Activated T-cell treated with anti-CD3 and anti-CD28 coated beads, Interleukin-2, amount 50 U/mL, for 48 hours (primary cell): Measurements from ENCODE around the gene TIMP2.
A peak's percentile ranks its signal among the peaks of the same experiment; 100 is the strongest.
"Not testable (repeated sequence)": the region's sequence is repeated elsewhere in the genome, so short reads cannot be mapped to it uniquely, and the experiment has no call there.

Source experiments
- DNase-seq, 2 experiments: peaks; one replicate each; pipeline ENCODE4 v3.0.0-alpha.2; 2020

The TIMP2 gene

GRCh38 chr17:78903101-78903779 lies 21.9 kb downstream of the TIMP2 start, which contains the start of gene CEP295NL:
TSS of gene CEP295NL (minus strand) at chr17:78903201. CDS start at chr17:78901828, 1,373 bp downstream.
- peak; percentile 52 to 54 for DNase-seq

DNA sequence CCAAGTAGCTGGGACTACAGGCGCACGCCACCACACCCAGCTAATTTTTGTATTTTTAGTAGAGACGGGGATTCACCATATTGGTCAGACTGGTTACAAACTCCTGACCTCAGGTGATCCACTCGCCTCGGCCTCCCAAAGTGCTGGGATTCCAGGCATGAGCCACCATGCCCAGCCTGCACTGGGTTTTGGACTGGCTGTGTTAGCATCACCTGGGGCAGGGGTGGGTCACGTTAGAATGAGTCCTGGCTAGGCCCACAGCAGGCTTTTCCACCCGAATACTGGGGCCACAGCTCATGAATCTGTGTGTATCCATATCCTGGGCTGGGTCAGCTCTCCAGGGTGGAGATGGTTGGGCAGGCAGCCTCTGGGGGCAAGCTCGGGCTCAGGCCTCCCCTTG lies 23.0 kb downstream of the TIMP2 start:
- DNase-seq: not testable (repeated sequence)

GRCh38 chr17:78901806-78902205 lies 23.4 kb downstream of the TIMP2 start:
- no peak for DNase-seq

DNA sequence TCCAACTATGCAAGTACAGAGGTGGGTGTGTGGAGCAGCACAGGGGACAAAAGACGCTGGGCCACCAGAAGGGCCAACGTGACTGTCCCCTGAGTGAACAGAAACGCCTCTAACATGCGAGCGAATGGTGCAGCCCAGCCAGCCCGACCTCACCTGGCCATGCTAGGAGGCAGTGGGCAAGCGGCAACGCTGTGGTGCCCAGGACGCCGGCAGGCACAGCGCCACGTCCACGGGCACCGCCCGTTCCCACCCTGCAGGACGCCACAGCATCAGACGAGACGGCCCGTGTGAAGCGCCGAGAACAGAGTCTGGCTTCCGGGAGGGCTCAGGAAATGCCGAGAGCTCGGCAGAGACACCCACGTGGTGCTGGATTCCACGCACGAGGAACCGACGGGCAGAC lies 24.4 kb downstream of the TIMP2 start:
- DNase-seq: no peak

- DNase-seq: no peak
Measured at GRCh38 chr17:78899361-78900260, 25.6 kb downstream of the TIMP2 start.

DNA sequence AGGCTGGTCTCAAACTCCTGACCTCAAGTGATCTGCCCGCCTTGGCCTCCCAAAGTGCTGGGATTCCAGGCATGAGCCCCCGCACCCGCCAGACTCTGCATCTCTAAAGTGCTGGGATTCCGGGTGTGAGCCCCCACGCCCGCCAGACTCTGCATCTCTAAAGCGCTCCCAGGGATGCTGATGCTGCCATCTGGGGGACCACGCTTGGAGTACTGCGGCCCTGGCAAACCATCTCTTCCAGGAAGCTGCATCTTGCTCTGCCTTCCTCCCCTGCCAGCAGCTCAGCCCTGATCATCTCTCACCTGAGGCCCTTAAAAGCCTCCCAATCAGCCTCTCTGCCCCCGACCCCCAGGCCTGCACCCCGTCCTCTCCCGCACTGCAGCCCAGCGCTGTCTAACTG lies 26.2 kb downstream of the TIMP2 start:
- DNase-seq: no peak

DNA sequence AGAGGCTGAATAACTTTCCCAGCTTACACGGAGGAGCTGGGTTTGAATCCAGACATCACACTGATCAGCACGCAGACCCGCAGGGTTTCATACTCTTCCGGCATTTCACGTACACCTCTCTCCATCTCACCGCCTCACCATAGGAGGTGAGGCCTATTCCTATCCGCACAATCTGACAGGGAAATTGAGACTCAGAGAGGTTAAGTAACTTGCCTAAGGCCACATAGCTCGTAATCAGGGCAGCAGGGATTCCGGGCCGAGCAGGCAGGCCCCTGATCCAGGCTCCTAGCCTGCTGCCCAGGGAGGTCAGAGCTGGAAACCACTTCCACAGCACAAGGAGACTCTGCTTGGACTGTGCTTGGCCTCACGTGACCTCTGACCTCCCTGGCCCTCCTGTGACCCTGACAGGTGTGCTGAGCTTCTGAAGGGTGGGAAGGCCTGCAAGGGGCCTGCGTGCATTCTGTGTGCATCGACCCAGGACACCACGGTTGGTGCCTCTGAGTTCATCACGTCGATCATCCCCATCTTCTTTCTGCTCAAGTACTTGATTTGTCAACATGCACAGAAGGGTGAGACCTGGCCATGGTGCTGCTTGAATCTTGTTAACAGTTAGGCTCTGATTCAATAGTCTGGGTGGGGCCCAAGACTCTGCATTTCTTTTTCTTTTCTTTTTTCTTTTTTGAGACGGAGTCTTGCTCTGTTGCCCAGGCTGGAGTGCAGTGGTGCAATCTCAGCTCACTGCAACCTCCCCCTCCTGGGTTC lies 26.9 kb downstream of the TIMP2 start:
- DNase-seq: no peak

DNA sequence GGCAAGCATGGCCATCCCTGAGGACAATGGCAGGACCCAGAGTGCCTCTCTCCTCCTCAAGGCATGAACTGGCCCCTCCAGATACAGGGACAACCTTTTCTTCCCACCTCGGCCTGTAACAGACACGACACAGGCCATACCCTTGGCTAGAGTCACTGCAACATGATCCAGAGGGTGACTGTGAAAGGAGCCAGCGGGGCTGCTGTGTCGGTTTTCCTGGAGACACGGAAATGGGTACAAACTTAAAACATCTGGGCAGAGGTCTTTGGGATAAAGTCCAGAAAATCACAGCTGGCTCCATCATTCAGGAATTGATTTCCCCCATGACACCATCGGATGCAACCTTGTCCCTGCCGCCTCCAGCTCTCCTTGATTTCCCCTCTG lies 27.5 kb downstream of the TIMP2 start:
- no peak for DNase-seq

- DNase-seq: no peak
Measured at GRCh38 chr17:78896834-78897663, 28.1 kb downstream of the TIMP2 start.

- DNase-seq: no peak
Measured at GRCh38 chr17:78896091-78896833, 28.9 kb downstream of the TIMP2 start.

GRCh38 chr17:78895322-78895721 lies 29.9 kb downstream of the TIMP2 start:
- no peak for DNase-seq

- DNase-seq: no peak
Measured at GRCh38 chr17:78893684-78894083, 31.5 kb downstream of the TIMP2 start.

GRCh38 chr17:78892936-78893379 lies 32.2 kb downstream of the TIMP2 start:
- no peak for DNase-seq

- no peak for DNase-seq
Measured at GRCh38 chr17:78892520-78892919, 32.7 kb downstream of the TIMP2 start.

DNA sequence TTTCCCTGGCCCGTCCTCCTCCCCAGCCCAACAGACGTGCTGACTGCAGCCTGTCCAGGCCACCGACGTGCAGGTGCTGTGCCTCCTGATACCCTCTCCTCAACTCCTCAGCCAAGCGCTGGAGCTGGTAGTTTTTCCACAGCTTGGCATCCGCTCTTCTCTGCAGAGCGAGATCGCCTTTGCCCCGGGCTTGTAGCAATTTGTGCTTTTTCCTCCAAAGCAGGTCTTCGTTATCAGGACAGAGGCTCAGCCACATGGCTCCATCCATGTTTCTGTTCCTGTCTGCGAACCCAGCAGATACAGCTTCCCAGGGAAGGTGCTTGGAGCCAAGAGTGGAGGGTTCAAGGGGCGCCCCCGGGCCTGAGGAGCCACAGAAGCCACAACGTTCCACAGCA lies 33.1 kb downstream of the TIMP2 start:
- no peak for DNase-seq

- DNase-seq: no peak
Measured at GRCh38 chr17:78891406-78892061, 33.7 kb downstream of the TIMP2 start.

DNA sequence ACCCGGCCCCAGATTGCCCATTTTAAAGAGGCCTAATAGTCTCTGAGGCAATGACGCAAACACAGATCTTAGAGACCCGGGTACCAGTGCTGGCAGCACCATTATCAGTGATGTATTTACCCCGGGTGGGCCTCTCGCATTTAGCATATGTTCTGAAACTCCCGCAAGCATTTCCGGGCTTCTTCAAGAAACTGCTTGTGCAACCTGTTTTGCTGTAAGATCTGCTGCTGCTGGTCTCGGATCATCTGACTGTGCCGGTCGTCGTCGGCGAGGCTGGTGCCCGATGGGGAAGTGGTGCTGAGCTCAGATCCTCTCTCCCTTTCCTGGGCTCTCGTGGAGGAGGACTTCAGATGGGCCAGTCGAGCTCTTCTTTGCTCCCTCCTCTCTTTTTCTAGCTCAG lies 34.7 kb downstream of the TIMP2 start:
- DNase-seq: peak; percentile 60 to 64

DNA sequence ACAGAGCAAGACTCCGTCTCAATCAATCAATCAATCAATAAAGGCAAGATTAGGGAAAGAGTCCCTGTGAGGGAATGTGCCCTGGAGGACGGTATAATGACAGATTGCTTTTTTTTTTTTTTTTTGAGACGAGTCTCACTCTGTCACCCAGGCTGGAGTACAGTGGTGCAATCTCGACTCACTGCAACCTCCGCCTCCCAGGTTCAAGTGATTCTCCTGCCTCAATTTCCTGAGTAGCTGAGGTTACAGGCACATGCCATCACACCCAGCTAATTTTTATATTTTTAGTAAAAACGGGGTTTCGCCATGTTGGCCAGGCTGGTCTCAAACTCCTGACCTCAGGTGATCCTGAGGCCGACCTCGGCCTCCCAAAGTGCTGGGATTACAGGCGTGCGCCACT lies 35.1 kb downstream of the TIMP2 start:
- not testable (repeated sequence) for DNase-seq

- peak; percentile 35 to 40 for DNase-seq
Measured at GRCh38 chr17:78889531-78889930, 35.7 kb downstream of the TIMP2 start.

DNA sequence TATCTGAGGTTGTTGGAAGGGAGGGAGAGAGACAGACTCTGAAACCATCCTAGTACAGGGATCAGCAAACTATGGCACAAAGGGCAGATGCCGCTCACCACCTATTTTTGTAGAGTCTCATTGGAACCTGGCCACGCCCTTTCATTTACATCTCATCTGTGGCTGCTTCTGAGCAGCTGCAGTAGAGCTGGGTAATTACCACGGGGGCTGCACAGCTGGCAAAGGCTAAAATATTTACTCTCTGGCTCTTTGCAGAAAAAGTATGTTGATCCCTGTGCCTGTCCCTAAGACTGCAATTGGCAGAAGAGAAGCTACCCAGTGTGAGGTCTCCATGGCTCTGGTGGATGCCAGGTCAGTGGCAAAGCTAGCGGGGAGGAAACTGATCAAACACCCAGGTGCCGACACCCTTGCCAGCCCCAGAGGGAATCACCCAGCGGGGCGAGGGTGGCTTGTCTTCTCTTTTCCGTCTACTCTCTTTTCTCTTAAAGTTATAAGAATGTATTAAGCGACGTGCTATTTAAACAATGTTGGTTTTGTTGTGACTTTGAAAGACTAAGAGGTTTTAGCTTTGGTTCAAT lies 36.2 kb downstream of the TIMP2 start:
- DNase-seq: no peak

DNA sequence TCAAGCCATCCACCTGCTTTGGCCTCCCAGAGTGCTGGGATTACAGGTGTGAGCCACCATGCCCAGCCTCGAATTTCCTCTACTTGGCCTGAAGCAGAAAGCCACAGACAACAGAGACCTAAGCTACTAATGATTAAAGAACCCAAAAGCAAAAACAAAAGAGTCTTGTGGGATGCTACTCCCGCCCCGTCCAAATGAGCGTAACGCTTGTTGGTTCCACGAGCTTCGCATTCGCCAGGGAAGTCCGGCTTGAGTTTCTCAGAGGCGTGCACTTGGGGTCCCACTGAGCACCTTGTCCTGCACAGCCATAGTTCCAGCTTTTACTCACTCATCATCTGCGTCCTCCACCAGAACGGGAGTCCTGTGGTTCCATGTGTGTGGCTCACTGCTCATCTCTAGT lies 38.2 kb downstream of the TIMP2 start:
- no peak for DNase-seq
